ENCODE data around the gene APPBP2. TPM values are rescaled to one million over a fixed set of nuclear protein-coding genes. Genes with fewer than 3 reads are reported as not detected.

APPBP2 gene
- total and polyA plus RNA-seq, 8 donors = 4.8 to 55.8 (median 17.0) TPM

GRCh38 chr17:60461584-60461983 is 64.5 kb downstream of the APPBP2 start:
- 92 to 100% (median 97%) methylated on average over 1 of the region's 1 CpG for WGBS, 5 donors
- no peak overlapping the region for H3K4me3 ChIP-seq
- TF ChIP-seq CTCF (IDR thresholded peaks at IDR 0.05) = no peak
- DNase-seq = no peak
- no peaks in the 10 kb centered on the region for H3K27me3 ChIP-seq
- no peak overlapping the region for H3K27ac ChIP-seq
- peaks cover 43 to 99% (median 96%) of the 10 kb centered on the region in 4 donors for H3K36me3 ChIP-seq
- H3K9me3 ChIP-seq = no peaks in the 10 kb centered on the region
- H3K4me1 ChIP-seq = peaks cover 0 to 9% (median 0%) of the 10 kb centered on the region in 4 donors
- intact Hi-C loops (cut with DNase I; ENCODE audit: low total_unique reads) = no loop called here

GRCh38 chr17:60457148-60457547 is 68.9 kb downstream of the APPBP2 start:
- Histone ChIP-seq H3K27ac (no peak overlapping the region), H3K9me3 (no peaks in the 10 kb centered on the region), H3K4me3 (no peak overlapping the region), H3K36me3 (peaks cover 59 to 97% (median 95%) of the 10 kb centered on the region in 4 donors), H3K27me3 (no peaks in the 10 kb centered on the region), H3K4me1 (no peaks in the 10 kb centered on the region)
- intact Hi-C loops (cut with DNase I; ENCODE audit: low total_unique reads) = no loop called here
- DNase-seq = no peak
- 95 to 100% (median 98%) methylated on average over 2 of the region's 2 CpGs for WGBS, 5 donors
- TF ChIP-seq POLR2AphosphoS5 (IDR thresholded peaks at IDR 0.05) (no peak), EP300 (IDR thresholded peaks at IDR 0.05) (no peak)

DNA sequence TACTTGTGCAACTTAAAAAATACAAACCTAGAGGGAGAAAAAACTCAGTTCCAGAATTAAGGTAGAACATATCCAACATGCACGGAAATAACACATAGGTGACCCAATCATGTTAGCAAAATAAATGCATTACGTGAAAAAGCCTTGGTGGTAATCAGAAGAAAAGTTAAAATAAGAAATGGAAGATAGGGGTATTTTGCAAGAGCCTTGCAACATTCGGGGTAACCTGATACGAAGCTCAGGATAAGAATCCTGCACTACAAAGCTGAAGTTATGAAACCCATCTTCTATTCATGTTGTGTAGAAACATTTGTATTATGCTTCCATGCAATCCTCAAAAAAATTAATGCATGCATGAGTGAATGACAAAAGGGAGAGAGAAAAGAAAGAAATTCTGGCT is 70.7 kb downstream of the APPBP2 start:
- Histone ChIP-seq H3K4me1 (no peaks in the 10 kb centered on the region), H3K27me3 (no peaks in the 10 kb centered on the region), H3K36me3 (peaks cover 60 to 97% (median 96%) of the 10 kb centered on the region in 4 donors), H3K27ac (no peak overlapping the region), H3K9me3 (no peaks in the 10 kb centered on the region), H3K4me3 (no peak overlapping the region)
- no peak for DNase-seq
- WGBS, 5 donors = 81 to 95% (median 91%) methylated on average over 4 of the region's 4 CpGs
- TF ChIP-seq POLR2AphosphoS5 (IDR thresholded peaks at IDR 0.05) = no peak
- TF ChIP-seq EP300 (IDR thresholded peaks at IDR 0.05) = no peak
- no peak for TF ChIP-seq POLR2A (IDR thresholded peaks at IDR 0.05)
- TF ChIP-seq CTCF (IDR thresholded peaks at IDR 0.05) = no peak
- intact Hi-C loops (cut with DNase I; ENCODE audit: low total_unique reads) = no loop called here

GRCh38 chr17:60451965-60452364 is 74.1 kb downstream of the APPBP2 start:
- no peak overlapping the region for H3K27ac ChIP-seq
- TF ChIP-seq EP300 (IDR thresholded peaks at IDR 0.05) (no peak), CTCF (IDR thresholded peaks at IDR 0.05) (no peak), POLR2AphosphoS5 (IDR thresholded peaks at IDR 0.05) (no peak), POLR2A (IDR thresholded peaks at IDR 0.05) (no peak)
- H3K4me1 ChIP-seq = no peaks in the 10 kb centered on the region
- H3K36me3 ChIP-seq = peaks cover 36 to 98% (median 96%) of the 10 kb centered on the region in 4 donors
- no peaks in the 10 kb centered on the region for H3K27me3 ChIP-seq
- DNase-seq = no peak
- no peak overlapping the region for H3K4me3 ChIP-seq
- no peaks in the 10 kb centered on the region for H3K9me3 ChIP-seq
- intact Hi-C loops (cut with DNase I; ENCODE audit: low total_unique reads) = no loop called here

DNA sequence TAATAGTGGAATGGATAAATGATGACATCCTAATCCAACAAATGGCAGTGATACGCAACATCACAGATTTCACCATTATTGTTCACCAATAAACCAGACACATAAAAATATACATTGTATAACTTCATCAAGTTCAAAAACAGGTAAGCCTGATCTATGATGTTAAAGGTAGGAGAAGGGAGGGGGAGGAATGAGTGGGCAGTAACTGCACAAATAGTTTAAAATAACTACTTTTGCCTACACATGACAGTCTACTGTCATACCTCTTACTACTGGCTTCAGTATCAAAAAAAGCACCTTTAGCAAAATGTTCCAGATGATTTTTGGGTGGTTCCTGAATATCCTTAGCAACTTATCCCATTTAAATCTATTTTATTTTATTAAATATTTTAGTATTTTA is 75.0 kb downstream of the APPBP2 start:
- no peaks in the 10 kb centered on the region for H3K4me1 ChIP-seq
- no peaks in the 10 kb centered on the region for H3K27me3 ChIP-seq
- 96 to 100% (median 98%) methylated on average over 1 of the region's 1 CpG for WGBS, 5 donors
- H3K9me3 ChIP-seq = no peaks in the 10 kb centered on the region
- no peak overlapping the region for H3K4me3 ChIP-seq
- intact Hi-C loops (cut with DNase I; ENCODE audit: low total_unique reads) = no loop called here
- no peak overlapping the region for H3K27ac ChIP-seq
- DNase-seq = no peak
- peaks cover 34 to 98% (median 96%) of the 10 kb centered on the region in 4 donors for H3K36me3 ChIP-seq
- no peak for TF ChIP-seq EP300 (IDR thresholded peaks at IDR 0.05)
- no peak for TF ChIP-seq CTCF (IDR thresholded peaks at IDR 0.05)
- TF ChIP-seq POLR2A (IDR thresholded peaks at IDR 0.05) = no peak
- no peak for TF ChIP-seq POLR2AphosphoS5 (IDR thresholded peaks at IDR 0.05)
